HG03342 (cell line): ENCODE measurements around the gene NDUFA5.

Source experiments
- ATAC-seq: cut with Tn5 transposase; IDR thresholded peaks from one replicate; pipeline ENCODE4 v1.9.1; 2021; ENCODE audit warnings: mild to moderate bottlenecking, moderate library complexity; ENCODE audit not compliant: unreplicated experiment

The NDUFA5 gene

GRCh38 chr7:123557398-123558288 is at the start of gene NDUFA5:
TSS of gene NDUFA5 (minus strand) at chr7:123557818. CDS start at chr7:123557795, 23 bp downstream.
- ATAC-seq: peak; percentile 97

GRCh38 chr7:123604739-123605138 is 47.1 kb upstream of the NDUFA5 start:
- no peak for ATAC-seq

GRCh38 chr7:123602648-123603047 is 45.0 kb upstream of the NDUFA5 start:
- no peak for ATAC-seq

GRCh38 chr7:123601530-123601929 is 43.9 kb upstream of the NDUFA5 start, which contains the start of gene ASB15:
TSS of gene ASB15 (plus strand) at chr7:123601821. CDS start at chr7:123614503, 12,682 bp downstream.
- no peak for ATAC-seq

GRCh38 chr7:123600876-123601275 is 43.3 kb upstream of the NDUFA5 start:
- ATAC-seq: no peak

- no peak for ATAC-seq
Measured at GRCh38 chr7:123599766-123600165, 42.1 kb upstream of the NDUFA5 start.

GRCh38 chr7:123598657-123599056 is 41.0 kb upstream of the NDUFA5 start:
- ATAC-seq: no peak

GRCh38 chr7:123594813-123595241 is 37.2 kb upstream of the NDUFA5 start:
- ATAC-seq: no peak

- ATAC-seq: no peak
Measured at GRCh38 chr7:123588376-123588775, 30.8 kb upstream of the NDUFA5 start.

- ATAC-seq: no peak
Measured at GRCh38 chr7:123583821-123584220, 26.2 kb upstream of the NDUFA5 start.

GRCh38 chr7:123581162-123581459 is 23.5 kb upstream of the NDUFA5 start:
- ATAC-seq: no peak

GRCh38 chr7:123580406-123581161 is 23.0 kb upstream of the NDUFA5 start:
- peak; percentile 79 for ATAC-seq

- no peak for ATAC-seq
Measured at GRCh38 chr7:123579416-123579815, 21.8 kb upstream of the NDUFA5 start.

- ATAC-seq: no peak
Measured at GRCh38 chr7:123573896-123574467, 16.4 kb upstream of the NDUFA5 start.

GRCh38 chr7:123573341-123573740 is 15.7 kb upstream of the NDUFA5 start:
- ATAC-seq: no peak

- no peak for ATAC-seq
Measured at GRCh38 chr7:123571684-123572083, 14.1 kb upstream of the NDUFA5 start.

- ATAC-seq: no peak
Measured at GRCh38 chr7:123571187-123571586, 13.6 kb upstream of the NDUFA5 start.

- no peak for ATAC-seq
Measured at GRCh38 chr7:123570390-123571182, 13.0 kb upstream of the NDUFA5 start.

GRCh38 chr7:123569352-123570010 is 11.9 kb upstream of the NDUFA5 start:
- no peak for ATAC-seq

GRCh38 chr7:123562121-123562520 is 4.5 kb upstream of the NDUFA5 start:
- no peak for ATAC-seq
